HCT116 (cell line): ENCODE measurements around the gene CHRNB2.

Experiments
- CTCF ChIP-seq, 3 experiments: fragments of 200-600 bp in 1 of 3; sonication (generic) in 1 of 3; IDR thresholded peaks in 2 of 3; conservative IDR thresholded peaks in 1 of 3; 2 replicates each; pipeline ENCODE4 v1.5.1; 2012 to 2017; ENCODE audit warnings: low read depth in 2 of 3, low read length in 2 of 3, antibody characterized with exemption in 1 of 3, borderline replicate concordance in 1 of 3, control low read depth in 1 of 3, mild to moderate bottlenecking in 1 of 3, mixed read lengths in 1 of 3, mixed run types in 1 of 3, moderate library complexity in 1 of 3; ENCODE audit not compliant: insufficient read depth in 1 of 3
- EZH2 ChIP-seq: fragments of 200-600 bp; sonication (generic); IDR thresholded peaks from 2 replicates; pipeline ENCODE4 v1.6.1; 2017; ENCODE audit warnings: antibody characterized with exemption, mixed run types
- POLR2A ChIP-seq: IDR thresholded peaks from 2 replicates; pipeline ENCODE4 v1.7.0; 2011; ENCODE audit warnings: borderline replicate concordance; ENCODE audit not compliant: insufficient read depth, insufficient read length; ENCODE audit errors: extremely low read depth
- POLR2AphosphoS5 ChIP-seq: IDR thresholded peaks from 2 replicates; pipeline ENCODE4 v1.6.1; 2011; ENCODE audit warnings: mild to moderate bottlenecking, low read depth, low read length, moderate library complexity
- RAD21 ChIP-seq: IDR thresholded peaks from 2 replicates; pipeline ENCODE4 v1.6.1; 2012; ENCODE audit warnings: low read depth, mild to moderate bottlenecking
- SP1 ChIP-seq: IDR thresholded peaks from 2 replicates; pipeline ENCODE4 v1.6.1; 2012; ENCODE audit warnings: low read depth
- TF ChIP-seq, protein P1 (sequence below): IDR thresholded peaks from 2 replicates; pipeline ENCODE4 v1.6.1; 2012
- TF ChIP-seq, protein P2 (sequence below): IDR thresholded peaks from 2 replicates; pipeline ENCODE4 v1.6.1; 2011; ENCODE audit warnings: mild to moderate bottlenecking, low read length, moderate library complexity; ENCODE audit not compliant: insufficient replicate concordance; ENCODE audit errors: extremely low read depth

DNA sequence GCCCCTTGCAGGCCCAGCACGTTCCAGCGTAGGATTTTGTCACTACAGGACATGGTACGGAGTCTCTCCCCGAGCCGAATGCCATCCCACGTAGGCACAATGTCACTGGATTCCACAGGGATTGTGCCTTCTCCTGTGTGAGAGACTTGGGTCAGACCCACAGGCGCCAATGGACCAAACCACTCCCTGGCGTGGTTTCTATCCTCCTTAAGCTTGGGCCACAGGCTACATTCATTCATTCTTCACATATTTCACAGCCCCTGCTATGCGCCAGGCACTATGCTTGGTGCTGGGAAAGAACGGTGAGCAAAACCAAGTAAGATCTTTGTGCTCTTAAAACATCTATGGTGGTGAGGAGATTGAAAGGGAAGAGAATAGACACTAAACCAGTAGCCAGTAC lies 18.7 kb downstream of the CHRNB2 start:
- TF ChIP-seq CTCF (IDR thresholded peaks at IDR 0.05 in 2 of 3, conservative IDR thresholded peaks at IDR 0.05 in 1 of 3; ENCODE audit: borderline replicate concordance in 1 of 3, insufficient read depth in 1 of 3, low read depth in 2 of 3, low read length in 2 of 3): no peak
- TF ChIP-seq, protein P1, sequence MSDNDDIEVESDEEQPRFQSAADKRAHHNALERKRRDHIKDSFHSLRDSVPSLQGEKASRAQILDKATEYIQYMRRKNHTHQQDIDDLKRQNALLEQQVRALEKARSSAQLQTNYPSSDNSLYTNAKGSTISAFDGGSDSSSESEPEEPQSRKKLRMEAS: no peak
- TF ChIP-seq POLR2A: no peak
- TF ChIP-seq SP1: no peak
- TF ChIP-seq EZH2: no peak
- TF ChIP-seq POLR2AphosphoS5: no peak
- TF ChIP-seq RAD21: no peak
- TF ChIP-seq, protein P2, sequence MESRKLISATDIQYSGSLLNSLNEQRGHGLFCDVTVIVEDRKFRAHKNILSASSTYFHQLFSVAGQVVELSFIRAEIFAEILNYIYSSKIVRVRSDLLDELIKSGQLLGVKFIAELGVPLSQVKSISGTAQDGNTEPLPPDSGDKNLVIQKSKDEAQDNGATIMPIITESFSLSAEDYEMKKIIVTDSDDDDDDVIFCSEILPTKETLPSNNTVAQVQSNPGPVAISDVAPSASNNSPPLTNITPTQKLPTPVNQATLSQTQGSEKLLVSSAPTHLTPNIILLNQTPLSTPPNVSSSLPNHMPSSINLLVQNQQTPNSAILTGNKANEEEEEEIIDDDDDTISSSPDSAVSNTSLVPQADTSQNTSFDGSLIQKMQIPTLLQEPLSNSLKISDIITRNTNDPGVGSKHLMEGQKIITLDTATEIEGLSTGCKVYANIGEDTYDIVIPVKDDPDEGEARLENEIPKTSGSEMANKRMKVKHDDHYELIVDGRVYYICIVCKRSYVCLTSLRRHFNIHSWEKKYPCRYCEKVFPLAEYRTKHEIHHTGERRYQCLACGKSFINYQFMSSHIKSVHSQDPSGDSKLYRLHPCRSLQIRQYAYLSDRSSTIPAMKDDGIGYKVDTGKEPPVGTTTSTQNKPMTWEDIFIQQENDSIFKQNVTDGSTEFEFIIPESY: no peak
